Stimulated activated CD8-positive, alpha-beta memory T cell treated with anti-CD3 and anti-CD28 coated beads, Interleukin-15, amount 100 ng/mL, for 48 hours (primary cell): ENCODE data around the gene NXNL1.
"Not testable (repeated sequence)": the region's sequence is repeated elsewhere in the genome, so short reads cannot be mapped to it uniquely, and the experiment has no call there.

Source experiments
- DNase-seq, 2 donors: peaks; one replicate each; pipeline ENCODE4 v3.0.0-alpha.2; 2020; ENCODE audit warnings: low read depth in 2 of 2

NXNL1 gene

DNA sequence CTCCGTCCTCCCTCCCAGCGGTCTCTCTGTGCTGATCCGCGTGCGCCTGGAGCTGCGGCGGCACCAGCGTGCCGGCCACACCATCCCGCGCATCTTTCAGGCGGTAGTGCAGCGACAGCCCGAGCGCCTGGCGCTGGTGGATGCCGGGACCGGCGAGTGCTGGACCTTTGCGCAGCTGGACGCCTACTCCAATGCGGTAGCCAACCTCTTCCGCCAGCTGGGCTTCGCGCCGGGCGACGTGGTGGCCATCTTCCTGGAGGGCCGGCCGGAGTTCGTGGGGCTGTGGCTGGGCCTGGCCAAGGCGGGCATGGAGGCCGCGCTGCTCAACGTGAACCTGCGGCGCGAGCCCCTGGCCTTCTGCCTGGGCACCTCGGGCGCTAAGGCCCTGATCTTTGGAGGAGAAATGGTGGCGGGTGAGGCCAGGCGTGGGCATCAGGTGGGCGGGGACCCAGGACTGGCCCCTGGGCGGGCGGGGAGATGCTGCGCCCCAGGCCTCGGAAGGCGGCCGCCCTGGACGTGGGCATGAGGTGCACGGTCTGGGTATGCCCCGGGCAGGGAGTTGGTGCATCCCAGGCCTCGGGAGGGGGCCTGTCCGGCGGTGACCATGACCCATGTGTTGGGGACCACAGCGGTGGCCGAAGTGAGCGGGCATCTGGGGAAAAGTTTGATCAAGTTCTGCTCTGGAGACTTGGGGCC lies 26.0 kb upstream of the NXNL1 start:
- DNase-seq = no peak

DNA sequence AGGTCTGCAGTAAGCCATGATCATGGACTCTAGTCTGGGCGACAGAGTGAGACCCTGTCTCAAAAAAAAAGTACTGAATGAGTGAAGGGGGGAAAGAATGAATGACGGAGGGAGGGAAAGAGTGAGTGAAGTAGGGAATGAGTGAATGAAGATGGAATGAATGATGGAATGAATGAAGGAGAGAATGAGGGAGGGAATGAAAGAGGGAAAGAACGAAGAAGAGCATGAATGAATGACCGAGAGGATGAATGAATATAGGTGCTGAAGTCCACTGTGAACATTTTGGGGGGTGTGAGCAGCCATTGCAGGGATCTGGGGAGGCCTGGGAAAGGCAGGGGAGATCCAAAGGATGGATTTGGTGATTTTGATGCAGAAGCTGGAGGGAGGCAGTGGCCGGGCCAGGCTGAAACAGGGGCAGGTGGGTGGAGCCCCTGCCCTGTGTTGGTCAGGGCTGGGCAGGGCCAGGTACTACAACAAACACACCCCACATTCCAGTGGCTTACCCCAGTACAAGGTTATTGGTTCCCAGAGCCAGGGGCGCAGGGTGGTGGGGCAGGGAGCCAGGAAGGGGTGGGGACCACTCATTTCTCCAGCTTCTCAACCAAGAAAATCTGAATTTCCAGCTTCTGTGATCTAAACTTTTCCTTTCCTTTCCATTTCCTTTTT lies 23.9 kb upstream of the NXNL1 start:
- no peak for DNase-seq

DNA sequence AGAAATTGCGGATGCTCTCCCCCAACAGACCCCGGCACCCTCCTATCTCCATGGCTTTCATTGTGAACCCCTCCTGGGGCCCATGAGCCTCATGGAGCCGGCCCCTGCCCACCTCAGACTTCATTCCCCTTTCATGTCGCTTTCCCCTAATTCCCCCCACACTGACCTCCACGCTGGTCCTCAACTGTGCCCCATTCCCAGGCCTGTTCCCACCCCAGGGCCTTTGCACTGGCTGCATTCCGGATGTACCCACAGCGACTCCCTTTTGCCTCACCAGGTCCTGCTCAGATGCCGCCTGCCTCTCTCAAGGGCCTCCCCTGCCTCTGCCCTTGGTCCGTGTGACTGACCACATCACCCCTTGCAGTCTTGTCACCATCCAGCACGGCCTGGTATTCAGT lies 22.9 kb upstream of the NXNL1 start:
- DNase-seq = no peak

DNA sequence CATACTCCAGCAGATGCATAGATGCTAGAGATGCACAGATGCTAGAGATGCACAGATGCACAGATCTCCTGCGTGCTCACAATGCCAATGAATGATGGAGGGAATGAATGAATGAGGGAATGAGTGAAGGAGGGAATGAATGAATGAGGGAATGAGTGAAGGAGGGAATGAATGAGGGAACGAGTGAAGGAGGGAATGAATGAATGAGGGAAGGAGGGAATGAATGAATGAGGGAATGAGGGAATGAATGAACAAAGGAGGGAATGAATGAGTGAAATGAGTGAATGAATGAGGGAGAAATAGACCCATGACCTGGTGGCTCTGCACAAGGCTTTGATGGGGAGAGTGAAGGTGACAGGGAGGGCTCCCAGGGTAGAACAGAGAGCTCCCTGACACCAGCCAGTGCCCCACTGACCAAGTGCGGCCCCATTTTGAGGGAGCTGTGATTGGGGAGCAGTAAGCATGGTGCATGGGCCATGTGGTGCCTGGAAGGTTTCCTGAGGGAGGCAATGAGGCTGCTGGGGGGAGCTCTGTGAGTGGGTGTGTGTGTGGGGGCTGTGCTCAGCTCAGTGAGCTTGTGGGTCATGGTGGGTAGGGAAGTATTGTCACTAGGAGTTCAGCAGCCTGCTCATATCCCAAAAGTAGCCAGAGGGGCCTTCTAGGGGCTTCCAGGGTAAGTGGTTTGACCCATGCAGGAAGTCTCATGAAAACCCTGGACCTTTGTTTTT lies 22.3 kb upstream of the NXNL1 start:
- DNase-seq = no peak

DNA sequence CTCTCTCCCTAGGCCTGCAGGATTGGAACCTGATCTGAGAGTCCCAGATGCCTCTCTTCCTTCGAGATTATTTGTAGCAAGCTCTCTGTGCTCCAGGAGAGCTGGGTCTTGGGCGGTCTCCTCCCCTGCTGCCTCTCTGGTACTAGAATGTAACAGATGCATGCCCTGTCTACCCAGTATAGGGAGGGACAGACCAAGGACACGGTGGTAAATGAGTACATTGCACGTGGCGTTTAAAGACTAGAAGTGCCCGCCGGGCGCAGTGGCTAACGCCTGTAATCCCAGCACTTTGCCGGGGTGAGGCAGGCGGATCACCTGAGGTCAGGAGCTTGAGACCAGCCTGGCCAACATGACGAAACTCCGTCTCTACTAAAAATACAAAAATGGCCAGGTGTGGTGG lies 21.3 kb upstream of the NXNL1 start:
- no peak for DNase-seq

DNA sequence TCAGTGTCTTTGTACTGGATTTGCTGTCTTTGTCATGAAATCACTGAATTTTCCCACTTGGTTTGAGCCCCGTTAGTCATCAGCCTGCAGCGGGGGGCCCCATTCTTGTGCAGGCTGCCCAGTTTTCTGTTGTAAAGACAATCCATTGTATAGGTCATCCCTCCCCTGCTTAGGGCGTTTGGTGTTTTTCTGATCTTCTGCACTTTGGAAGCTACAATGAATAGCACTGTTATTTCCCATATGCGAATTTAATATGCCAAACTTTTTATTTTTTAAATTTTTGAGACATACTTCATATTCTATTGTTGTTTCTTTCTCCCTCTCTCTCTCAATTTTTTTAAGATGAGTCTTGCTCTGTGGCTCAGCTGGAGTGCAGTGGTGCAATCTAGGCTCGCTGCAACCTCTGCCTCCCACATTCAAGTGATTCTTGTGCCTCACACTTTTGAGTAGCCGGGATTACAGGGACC lies 18.6 kb upstream of the NXNL1 start:
- DNase-seq = no peak

DNA sequence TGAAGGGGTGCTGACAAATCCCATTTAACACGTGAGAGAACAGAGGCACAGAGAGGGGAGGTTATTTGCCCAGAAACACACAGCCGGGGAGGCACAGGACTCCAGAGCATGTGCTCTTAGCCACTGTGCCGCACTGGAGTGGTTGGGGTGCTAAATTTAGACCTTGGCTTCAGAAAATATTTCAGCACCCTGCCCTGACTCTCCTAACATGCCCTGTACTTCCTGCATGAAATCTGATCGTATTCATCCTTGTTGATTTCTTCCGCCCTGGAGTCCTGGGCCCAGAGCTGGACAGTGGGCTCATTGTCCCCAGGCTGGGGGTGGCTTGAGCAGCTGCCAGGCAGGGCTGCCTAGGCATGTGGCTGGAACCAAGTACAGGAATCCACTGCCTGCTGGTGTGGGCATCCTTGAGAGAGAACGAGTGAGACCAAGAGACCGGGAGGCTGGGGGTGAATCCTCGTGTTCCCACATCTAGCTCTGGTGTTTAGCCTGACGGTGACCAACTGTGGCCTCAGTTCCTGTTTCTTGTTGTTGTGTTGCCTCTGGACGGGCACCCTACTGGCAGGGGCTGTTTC lies 14.9 kb upstream of the NXNL1 start:
- DNase-seq = no peak

DNA sequence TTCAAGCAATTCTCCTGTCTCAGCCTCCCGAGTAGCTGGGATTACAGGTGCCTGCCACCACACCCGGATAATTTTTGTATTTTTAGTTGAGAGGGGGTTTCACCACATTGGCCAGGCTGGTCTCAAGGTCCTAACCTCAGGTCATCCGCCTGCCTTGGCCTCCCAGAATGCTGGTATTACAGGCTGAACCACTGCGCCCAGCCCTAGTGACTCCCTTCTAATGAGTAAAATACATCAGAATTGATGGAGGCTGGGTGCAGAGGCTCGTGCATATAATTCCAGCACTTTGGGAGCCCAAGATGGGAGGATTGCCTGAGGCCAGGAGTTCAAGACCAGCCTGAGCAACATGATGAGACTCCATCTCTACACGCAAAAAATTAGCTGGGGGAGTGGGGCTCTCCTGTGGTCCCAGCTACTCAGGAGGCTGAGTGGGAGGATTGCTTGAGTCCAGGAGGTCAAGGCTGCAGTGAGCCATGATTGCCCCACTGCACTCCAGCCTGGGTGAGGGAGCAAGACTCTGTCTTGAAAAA lies 14.3 kb upstream of the NXNL1 start:
- not testable (repeated sequence) for DNase-seq

DNA sequence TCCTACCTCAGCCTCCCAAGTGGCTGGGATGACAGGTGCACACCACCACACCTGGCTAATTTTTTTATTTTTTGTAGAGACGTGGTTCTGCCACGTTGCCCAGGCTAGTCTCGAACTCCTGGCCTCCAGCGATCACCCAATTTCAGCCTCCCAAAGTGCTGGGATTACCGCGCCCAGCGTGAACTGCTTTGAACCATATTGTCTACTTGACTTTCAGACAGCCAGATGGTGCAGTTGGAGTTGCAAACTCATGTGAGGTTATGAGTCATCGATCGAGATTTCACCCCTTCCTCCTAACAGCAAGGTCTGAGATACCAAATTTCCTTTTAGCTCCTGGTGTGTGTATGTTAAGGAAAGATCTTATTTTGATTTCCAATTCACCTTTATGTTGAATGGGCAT lies 12.3 kb upstream of the NXNL1 start:
- no peak for DNase-seq

DNA sequence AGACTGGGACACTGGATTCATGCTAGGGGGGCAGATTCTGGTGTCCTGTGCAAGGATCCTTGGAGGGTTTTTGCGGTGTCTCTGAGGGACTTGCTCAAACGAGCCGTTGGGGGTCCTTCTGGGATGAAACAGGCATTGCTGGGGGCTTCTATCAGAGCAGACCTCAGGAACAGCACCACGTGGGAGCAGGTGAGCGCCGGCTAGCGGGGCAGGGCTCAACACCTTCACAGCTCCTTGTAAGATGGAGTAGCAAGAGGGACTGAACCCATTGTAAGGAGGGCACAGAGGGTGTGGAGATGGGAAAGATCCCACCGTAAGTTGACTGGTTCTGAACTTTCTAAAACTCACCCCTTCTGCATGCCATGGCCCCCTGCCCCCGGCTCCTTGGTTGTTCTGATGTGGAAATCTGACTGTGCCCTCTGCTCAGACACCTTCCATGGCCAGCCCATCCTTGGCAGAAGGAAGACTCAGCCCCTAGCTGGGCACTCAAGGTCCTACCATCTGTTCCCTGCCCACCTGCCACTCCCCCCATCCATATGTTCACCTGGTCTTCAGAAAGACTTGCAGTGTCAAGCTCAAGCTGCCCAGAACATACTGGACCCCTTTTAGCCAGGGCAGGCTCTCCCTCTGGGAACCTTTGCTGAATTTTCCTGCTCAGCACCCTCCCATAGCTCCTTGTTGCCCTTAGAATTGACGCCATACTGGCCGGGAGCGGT lies 10.8 kb upstream of the NXNL1 start:
- no peak for DNase-seq

DNA sequence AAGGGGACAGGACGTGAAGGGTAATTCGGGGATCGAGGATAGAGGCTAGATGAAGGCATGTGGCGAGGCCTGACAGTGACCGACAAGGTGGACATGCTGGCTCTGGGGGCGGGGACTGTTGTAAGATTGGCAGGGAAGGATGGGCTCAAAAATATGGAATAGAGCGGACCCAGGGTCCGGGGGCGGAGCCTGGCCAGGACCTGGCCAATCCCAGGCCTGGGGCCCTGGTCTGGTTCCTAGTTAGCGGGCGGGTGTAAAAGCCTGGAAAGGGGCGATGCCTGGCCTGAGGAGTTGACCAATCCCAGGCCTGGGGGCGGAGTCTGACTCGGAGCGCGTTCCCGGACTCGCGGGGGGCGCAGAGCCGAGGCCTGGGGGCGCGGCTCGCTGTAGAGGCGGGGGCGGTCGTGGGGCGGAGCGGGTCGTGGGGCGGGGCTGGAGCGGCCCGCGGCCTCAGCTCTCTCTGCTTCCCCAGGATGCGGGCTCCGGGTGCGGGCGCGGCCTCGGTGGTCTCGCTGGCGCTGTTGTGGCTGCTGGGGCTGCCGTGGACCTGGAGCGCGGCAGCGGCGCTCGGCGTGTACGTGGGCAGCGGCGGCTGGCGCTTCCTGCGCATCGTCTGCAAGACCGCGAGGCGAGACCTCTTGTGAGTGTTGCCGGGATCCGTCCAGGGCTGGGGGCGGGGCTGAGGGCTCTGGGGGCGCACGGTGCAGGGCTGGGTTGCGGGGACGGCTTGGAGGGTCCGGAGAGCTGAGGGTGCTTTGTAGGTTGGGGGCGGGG lies 9.5 kb upstream of the NXNL1 start, which contains the start of gene SLC27A1:
Gene SLC27A1, plus strand, starts transcription at position 457 of the 774 bp plus-strand sequence. Its CDS starts 17 bp downstream, at position 474.
- DNase-seq = peak; percentile 83 to 89

DNA sequence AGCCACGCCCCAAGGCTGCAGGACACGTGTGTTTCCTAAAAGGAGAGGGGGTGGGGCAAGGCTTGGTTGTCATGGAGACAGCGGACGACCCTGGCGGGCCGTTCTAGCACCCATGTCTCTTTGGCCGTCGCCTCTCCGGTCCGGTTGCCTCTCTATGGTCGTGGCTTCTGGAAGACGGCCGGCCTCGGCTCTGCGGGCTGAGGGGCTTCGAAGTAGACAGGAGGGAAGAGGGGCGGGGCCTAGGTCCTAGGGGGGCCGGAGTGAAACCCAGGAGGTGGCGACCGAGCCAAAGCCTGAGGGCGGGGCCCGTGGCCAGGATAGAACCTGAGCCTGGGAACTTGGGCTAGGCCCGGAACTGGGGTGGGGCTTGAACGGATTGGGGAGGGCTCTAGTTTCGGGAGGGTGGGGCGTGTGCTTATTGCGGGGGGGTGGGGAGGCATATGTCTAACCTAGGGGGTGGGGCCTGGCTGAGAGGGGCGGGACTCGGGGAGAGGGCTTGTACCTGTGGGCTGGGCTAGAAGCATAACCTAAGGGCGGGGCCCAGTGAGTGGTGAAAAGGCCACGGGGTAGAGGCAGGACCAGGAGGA lies 8.8 kb upstream of the NXNL1 start:
- peak; percentile 83 for DNase-seq

DNA sequence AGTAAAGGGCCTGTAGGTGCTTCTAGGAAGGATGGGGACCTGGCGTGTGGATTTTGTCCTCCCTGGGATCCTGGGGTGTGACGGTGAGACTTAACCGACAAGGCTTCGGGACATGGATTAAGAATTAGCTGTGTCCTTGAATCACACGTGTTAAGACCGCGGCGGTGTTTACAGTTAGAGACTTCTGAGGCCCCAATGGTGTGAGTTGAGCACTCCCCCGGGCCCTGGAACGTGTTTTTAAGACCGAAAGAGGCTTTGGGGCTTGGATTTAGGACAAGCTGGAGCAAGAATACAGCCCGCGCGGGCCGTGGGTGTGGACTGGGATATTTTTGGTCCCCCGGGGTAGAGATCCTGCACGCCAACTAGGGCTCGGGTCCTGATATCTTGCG lies 8.4 kb upstream of the NXNL1 start:
- DNase-seq = no peak

DNA sequence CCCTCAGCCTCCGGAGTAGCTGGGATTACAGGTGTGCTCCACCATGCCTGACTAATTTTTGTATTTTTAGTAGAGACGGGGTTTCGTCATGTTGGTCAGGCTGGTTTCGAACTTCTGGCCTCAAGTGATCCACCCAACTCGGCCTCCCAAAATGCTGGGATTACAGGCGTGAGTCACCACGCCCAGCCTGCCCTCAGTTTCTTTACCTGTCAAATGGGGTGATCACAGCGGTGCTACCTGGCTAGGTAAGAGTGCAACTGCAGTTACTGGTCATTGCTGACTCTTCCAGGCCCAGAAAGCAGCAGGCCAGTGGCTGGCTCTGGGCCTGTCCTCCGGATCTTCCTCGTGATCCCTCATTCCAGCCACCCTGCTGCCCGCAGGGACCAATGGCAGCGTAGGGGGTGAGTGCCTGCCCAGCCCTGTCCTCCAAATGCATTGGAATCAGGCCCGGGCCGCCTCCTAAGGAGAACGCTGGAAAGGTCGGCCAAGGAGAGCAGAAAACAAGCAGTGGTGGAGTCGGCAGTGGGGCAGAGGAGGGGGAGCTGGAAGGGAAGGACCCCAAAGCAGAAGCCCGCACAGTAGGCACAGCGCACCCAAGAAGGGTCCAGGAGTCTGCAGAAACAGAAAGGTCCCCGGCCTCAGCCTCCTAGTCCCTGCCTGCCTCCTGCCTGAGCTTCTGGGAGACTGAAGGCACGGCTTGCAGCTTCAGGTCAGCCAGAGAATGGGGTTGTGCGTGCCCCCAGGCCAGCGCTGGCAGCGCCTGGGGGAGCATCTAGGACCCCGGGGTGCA lies 7.8 kb upstream of the NXNL1 start:
- no peak for DNase-seq

DNA sequence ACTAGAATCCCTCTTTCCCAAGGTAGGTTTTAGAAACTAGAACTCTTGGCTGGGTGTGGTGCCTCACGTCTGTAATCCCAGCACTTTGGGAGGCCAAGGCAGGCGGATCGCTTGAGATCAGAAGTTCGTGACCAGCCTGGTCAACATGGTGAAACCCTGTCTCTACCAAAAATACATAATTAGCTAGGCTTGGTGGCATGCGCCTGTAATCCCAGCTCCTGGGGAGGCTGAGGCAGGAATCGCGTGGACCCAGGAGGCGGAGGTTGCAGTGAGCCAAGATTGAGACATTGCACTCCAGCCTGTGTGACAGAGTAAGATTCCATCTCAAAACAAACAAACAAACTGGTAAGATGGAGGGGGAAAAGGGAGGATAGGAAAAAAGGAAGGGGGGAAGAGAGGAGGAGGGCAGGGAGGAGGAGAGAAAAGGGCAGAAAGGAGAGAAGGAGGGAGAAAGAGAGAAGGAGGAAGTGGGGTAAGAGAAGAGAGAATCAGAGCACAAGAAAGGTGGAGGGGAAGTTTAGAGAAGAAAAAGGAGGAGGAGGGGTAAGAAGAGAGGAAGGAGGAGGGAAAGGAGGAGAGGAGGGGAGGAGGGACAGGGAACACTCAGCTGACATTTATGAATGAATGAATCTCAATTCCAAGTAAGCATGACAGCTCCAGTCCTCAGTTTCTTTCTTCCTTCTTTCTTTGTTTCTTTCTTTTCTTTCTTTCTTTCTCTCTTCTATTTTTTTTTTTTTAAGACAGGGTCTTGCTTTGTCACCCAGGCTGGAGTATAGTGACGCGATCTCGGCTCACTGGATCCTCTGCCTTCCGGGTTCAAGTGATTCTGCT lies 7.0 kb upstream of the NXNL1 start:
- no peak for DNase-seq

DNA sequence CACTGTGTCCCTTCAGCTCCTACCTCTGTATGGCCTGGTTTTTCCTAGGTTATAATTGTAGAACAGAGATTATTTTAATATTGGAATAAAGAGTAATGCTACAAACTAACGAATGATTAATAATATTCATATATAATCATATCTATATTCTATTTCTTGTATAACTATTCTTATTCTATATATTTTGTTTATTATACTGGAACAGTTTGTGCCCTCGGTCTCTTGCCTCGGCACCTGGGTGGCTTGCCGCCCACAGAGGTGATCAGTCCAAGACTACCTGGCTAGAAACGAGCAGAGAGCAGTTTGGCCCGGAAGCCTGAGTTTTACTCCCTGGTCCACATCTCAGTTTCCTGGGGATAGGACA lies 5.7 kb upstream of the NXNL1 start:
- DNase-seq = no peak

DNA sequence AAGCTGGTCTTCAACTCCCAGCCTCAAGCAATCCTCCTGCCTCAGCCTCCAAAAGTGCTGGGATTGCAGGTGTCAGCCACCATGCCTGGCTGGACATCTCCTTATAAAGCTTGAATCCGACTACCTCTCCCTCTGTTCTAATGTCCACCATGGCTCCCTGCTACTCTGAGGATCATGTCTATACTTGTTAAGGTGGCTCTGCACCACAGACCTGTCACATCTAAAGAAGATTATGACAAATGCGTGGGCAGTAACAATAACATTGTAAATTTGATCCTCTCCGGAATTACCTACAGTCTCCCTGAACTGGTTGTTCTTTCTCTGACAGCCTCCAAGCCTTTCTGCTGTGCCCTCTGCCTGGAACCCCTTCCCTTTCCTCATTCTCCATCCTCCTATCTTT lies 1.8 kb downstream of the NXNL1 start:
- no peak for DNase-seq

DNA sequence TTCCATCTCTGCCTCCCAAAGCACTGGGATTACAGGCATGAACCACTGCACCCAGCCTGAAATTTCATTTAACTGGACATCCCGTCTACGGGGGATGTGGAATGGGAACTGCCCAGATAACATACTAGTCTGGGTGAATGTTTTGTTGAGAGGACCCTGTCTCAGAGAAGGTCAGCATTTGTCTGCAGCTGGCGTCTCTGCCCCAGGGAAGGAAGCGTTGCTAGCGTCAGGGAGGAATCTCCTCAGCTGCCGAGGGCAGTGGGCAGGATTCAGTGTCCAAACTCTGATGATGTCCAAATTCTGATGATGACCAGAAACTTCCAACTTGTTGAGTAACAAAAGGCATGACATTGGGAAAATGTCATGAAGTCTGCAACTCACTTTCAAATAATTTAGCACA lies 3.1 kb downstream of the NXNL1 start:
- no peak for DNase-seq

DNA sequence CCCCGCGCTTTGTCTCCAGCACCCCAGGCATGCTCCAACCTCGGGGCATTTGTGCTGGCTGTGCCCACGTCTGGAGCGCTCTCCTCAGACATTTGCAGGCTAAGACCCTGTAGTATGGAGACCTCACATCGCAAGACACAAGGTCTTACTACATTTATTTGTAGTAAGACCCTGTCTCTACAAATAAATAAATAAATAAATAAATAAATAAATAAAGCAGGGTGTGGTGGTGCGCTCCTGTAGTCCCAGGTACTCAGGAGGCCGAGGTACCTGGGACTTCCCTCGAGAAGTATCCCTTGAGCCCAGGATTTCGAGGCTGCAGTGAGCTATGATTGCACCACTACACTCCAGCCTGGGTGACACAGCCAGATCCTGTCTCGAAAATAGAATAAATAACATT lies 4.6 kb downstream of the NXNL1 start:
- DNase-seq = no peak
